OCI-LY3 (cell line): ENCODE results near the gene RING1.

Experiments used
- H2AFZ ChIP-seq: fragments of 200-600, 300-600 bp; shearing (Covaris generic); 2 replicates; pipeline ENCODE4 v1.6.0; 2014; ENCODE audit warnings: antibody characterized with exemption, low read depth, low read length
- H3K27ac ChIP-seq: fragments of 200-600, 300-600 bp; sonication (generic); 2 replicates; pipeline ENCODE4 v1.5.1; 2014; ENCODE audit warnings: mild to moderate bottlenecking, low read length, moderate library complexity, mixed read lengths
- H3K27me3 ChIP-seq: fragments of 200-600, 300-600 bp; sonication (generic); 2 replicates; pipeline ENCODE4 v1.6.1; 2014; ENCODE audit warnings: low read depth, low read length, mixed read lengths
- H3K36me3 ChIP-seq: fragments of 200-600, 300-600 bp; sonication (generic); replicated peaks from 2 replicates; pipeline ENCODE3; 2014; ENCODE audit warnings: low read depth, low read length, mixed read lengths
- H3K4me1 ChIP-seq: fragments of 300-600, 200-600 bp; sonication (generic); 2 replicates; pipeline ENCODE4 v1.6.1; 2014; ENCODE audit warnings: low read length, mixed read lengths
- H3K4me2 ChIP-seq: fragments of 200-600, 300-600 bp; sonication (generic); 2 replicates; pipeline ENCODE4 v1.6.1; 2014; ENCODE audit warnings: low read length, mixed read lengths
- H3K4me3 ChIP-seq: fragments of 300-600, 200-600 bp; sonication (generic); 2 replicates; pipeline ENCODE4 v1.5.1; 2014; ENCODE audit warnings: antibody characterized with exemption, mild to moderate bottlenecking, low read length, moderate library complexity
- H3K79me2 ChIP-seq: fragments of 300-600, 200-600 bp; shearing (Covaris generic); 2 replicates; pipeline ENCODE4 v1.6.1; 2014; ENCODE audit warnings: mild to moderate bottlenecking, low read length, mixed read lengths
- H3K9ac ChIP-seq: fragments of 300-600, 200-600 bp; shearing (Covaris generic); 2 replicates; pipeline ENCODE4 v1.6.0; 2014; ENCODE audit warnings: mild to moderate bottlenecking, low read length, moderate library complexity
- H3K9me3 ChIP-seq: fragments of 200-600, 300-600 bp; shearing (Covaris generic); 2 replicates; pipeline ENCODE4 v1.6.1; 2014; ENCODE audit warnings: low read length, mixed read lengths; ENCODE audit not compliant: insufficient read depth
- H4K20me1 ChIP-seq: fragments of 200-600, 300-600 bp; sonication (generic); 2 replicates; pipeline ENCODE4 v1.6.1; 2016; ENCODE audit warnings: low read length, mixed read lengths; ENCODE audit not compliant: insufficient read depth
- CTCF ChIP-seq: fragments of 200-600, 300-600 bp; sonication (generic); IDR thresholded peaks from 2 replicates; pipeline ENCODE4 v1.5.1; 2014; ENCODE audit warnings: antibody characterized with exemption, low read length, low read depth
- EZH2phosphoT487 ChIP-seq: fragments of 200-600 bp; shearing (Covaris generic); IDR thresholded peaks from 2 replicates; pipeline ENCODE4 v1.6.1; 2018; ENCODE audit warnings: antibody characterized with exemption, mixed run types, low read depth

The RING1 gene

GRCh38 chr6:33165581-33166258 lies 42.6 kb upstream of the RING1 start:
- H3K27ac ChIP-seq: no peak overlapping the region
- no peak overlapping the region for H2AFZ ChIP-seq
- H3K4me1 ChIP-seq: peaks cover 25% of the 10 kb centered on the region
- no peaks in the 10 kb centered on the region for H3K9me3 ChIP-seq
- H3K27me3 ChIP-seq: no peaks in the 10 kb centered on the region
- TF ChIP-seq CTCF (no peak), EZH2phosphoT487 (no peak)
- H3K4me3 ChIP-seq: no peak overlapping the region
- H3K36me3 ChIP-seq: no peaks in the 10 kb centered on the region
- no peaks in the 10 kb centered on the region for H3K79me2 ChIP-seq
- no peak overlapping the region for H3K9ac ChIP-seq
- H4K20me1 ChIP-seq: no peaks in the 10 kb centered on the region
- no peak overlapping the region for H3K4me2 ChIP-seq

GRCh38 chr6:33166363-33166762 lies 41.9 kb upstream of the RING1 start:
- no peaks in the 10 kb centered on the region for H3K79me2 ChIP-seq
- no peak for TF ChIP-seq CTCF
- TF ChIP-seq EZH2phosphoT487: no peak
- H3K9me3 ChIP-seq: no peaks in the 10 kb centered on the region
- H4K20me1 ChIP-seq: no peaks in the 10 kb centered on the region
- H3K27me3 ChIP-seq: no peaks in the 10 kb centered on the region
- no peak overlapping the region for H3K4me3 ChIP-seq
- H3K4me2 ChIP-seq: no peak overlapping the region
- no peak overlapping the region for H2AFZ ChIP-seq
- H3K9ac ChIP-seq: no peak overlapping the region
- H3K4me1 ChIP-seq: peaks cover 20% of the 10 kb centered on the region
- no peaks in the 10 kb centered on the region for H3K36me3 ChIP-seq
- H3K27ac ChIP-seq: no peak overlapping the region

GRCh38 chr6:33166811-33167210 lies 41.5 kb upstream of the RING1 start:
- Histone ChIP-seq H3K79me2 (no peaks in the 10 kb centered on the region), H3K27ac (no peak overlapping the region), H3K4me3 (no peak overlapping the region), H3K9me3 (no peaks in the 10 kb centered on the region), H4K20me1 (no peaks in the 10 kb centered on the region), H3K36me3 (no peaks in the 10 kb centered on the region), H3K9ac (no peak overlapping the region), H3K4me2 (no peak overlapping the region), H3K27me3 (no peaks in the 10 kb centered on the region), H2AFZ (no peak overlapping the region), H3K4me1 (peaks cover 19% of the 10 kb centered on the region)
- no peak for TF ChIP-seq CTCF
- no peak for TF ChIP-seq EZH2phosphoT487

- no peaks in the 10 kb centered on the region for H3K79me2 ChIP-seq
- H3K4me3 ChIP-seq: no peak overlapping the region
- H3K9ac ChIP-seq: no peak overlapping the region
- no peak overlapping the region for H3K4me2 ChIP-seq
- no peak for TF ChIP-seq CTCF
- no peak for TF ChIP-seq EZH2phosphoT487
- no peak overlapping the region for H2AFZ ChIP-seq
- H3K27me3 ChIP-seq: no peaks in the 10 kb centered on the region
- peaks cover 17% of the 10 kb centered on the region for H3K4me1 ChIP-seq
- H3K27ac ChIP-seq: no peak overlapping the region
- H3K9me3 ChIP-seq: no peaks in the 10 kb centered on the region
- H4K20me1 ChIP-seq: no peaks in the 10 kb centered on the region
- no peaks in the 10 kb centered on the region for H3K36me3 ChIP-seq
Observed at GRCh38 chr6:33167374-33168283, 40.7 kb upstream of the RING1 start.
